GM12865 (cell line): Measurements from ENCODE around the gene MT1F.
"Not testable (repeated sequence)": the region's sequence is repeated elsewhere in the genome, so short reads cannot be mapped to it uniquely, and the experiment has no call there.

ENCODE experiments used
- DNase-seq: peaks from one replicate; pipeline ENCODE4 v3.0.0; 2010; ENCODE audit warnings: low read depth
- H3K4me3 ChIP-seq: 2 replicates; pipeline ENCODE4 v1.5.1; 2011; ENCODE audit warnings: mild to moderate bottlenecking, low read depth, low read length, control low read depth
- TF ChIP-seq, protein P1 (sequence below): IDR thresholded peaks from 2 replicates; pipeline ENCODE4 v1.5.1; 2011; ENCODE audit warnings: low read length, control low read depth, low read depth, inconsistent platforms; ENCODE audit not compliant: insufficient read depth; ENCODE audit errors: missing control alignments

The MT1F gene

DNA sequence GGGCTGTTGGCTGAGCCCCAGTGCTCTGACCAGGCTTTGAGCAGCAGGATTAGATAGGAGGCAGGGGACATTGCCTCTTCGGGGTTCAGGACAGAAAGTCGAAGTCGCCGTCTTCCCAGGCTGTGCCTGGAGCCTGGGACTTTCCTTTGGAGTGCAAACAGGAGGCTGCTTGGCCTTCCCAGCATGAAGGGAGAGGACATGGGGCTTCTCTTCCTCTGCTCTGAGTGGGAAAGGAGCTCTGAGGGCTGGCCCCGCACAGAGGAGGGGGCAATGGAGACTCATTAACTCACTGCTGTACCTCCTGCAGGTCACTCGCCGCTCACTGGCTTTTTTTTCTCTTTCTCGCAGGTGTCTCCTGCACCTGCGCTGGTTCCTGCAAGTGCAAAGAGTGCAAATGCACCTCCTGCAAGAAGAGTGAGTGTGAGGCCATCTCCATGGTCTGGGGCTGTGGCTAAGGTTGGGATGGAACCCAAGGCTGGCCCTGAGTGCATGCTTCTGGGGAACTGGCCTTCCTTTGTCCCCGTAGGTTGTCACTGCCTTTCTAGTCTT, 642 bp downstream of the MT1F start:
- TF ChIP-seq, protein P1, sequence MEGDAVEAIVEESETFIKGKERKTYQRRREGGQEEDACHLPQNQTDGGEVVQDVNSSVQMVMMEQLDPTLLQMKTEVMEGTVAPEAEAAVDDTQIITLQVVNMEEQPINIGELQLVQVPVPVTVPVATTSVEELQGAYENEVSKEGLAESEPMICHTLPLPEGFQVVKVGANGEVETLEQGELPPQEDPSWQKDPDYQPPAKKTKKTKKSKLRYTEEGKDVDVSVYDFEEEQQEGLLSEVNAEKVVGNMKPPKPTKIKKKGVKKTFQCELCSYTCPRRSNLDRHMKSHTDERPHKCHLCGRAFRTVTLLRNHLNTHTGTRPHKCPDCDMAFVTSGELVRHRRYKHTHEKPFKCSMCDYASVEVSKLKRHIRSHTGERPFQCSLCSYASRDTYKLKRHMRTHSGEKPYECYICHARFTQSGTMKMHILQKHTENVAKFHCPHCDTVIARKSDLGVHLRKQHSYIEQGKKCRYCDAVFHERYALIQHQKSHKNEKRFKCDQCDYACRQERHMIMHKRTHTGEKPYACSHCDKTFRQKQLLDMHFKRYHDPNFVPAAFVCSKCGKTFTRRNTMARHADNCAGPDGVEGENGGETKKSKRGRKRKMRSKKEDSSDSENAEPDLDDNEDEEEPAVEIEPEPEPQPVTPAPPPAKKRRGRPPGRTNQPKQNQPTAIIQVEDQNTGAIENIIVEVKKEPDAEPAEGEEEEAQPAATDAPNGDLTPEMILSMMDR = no peak
- DNase-seq = no peak
- H3K4me3 ChIP-seq = no peak overlapping the region

DNA sequence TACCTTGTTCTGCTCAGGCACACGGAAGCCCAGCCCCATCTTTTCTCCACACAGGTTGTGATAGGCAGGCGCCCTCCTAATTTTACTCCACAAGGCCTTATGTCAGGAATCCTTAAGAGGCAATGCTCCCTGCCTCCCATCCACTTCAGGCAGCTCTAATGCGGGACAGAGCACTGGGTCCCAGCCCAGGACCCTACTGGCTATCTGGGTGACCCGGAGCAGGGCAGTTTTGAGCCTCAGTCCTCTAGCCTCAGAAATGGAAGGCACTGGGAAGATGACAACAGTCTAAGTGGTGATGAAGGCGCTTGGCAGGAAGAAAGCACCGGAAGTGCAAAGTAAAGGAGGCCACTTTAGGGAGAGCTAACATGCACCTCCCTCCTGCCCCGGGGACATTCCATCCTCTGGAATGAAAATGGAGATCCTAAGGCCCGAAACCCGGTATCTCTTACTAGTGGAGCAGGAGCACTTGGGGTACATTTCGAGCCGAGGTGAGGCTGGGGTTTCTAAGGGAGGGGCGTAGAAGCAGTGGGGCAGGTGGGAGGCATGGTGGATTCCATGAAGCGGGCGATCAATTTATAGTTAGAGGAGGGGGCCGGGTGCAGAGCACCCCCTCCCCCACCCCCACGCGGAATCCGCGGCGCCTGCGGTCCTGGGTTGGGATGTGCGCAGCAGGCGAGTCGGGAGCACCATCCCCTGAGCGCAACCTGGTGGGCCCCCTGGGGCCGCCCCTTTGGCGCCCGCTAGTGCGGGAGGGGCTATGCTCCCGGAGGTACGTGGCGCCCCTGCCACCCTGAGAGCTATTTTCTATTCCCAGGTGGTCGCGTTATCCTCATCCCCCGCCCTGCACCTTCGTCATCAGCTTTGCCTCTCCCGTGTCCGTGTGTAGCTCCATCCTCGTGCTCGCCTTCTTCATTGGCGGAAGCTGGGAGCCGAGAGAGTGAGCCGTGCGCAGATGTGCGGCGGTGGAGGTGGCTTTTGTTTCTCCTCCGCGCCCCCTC, 4.9 kb downstream of the MT1F start:
- DNase-seq = no peak
- no peak overlapping the region for H3K4me3 ChIP-seq
- TF ChIP-seq, protein P1 = no peak

DNA sequence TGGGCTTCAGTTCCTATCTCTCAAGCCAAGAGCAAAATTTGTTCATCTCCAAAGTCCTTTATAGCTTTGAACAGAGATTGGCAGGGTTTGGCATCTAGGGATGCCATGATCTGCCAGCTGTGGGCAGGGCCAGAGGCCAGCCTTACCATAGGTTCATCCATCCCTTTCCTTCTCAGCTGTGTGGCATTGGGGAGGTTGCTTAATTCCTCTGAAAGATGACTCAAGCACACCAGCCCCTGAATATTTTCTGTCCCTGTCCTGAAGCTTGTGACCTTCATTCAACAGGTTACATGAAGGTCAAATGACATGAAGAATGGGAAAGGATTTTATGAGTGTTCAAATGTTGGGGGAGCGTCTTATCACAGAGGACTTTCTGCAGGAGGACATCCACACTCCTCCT, 6.7 kb downstream of the MT1F start:
- TF ChIP-seq, protein P1 = no peak
- no peak for DNase-seq
- H3K4me3 ChIP-seq = no peak overlapping the region

DNA sequence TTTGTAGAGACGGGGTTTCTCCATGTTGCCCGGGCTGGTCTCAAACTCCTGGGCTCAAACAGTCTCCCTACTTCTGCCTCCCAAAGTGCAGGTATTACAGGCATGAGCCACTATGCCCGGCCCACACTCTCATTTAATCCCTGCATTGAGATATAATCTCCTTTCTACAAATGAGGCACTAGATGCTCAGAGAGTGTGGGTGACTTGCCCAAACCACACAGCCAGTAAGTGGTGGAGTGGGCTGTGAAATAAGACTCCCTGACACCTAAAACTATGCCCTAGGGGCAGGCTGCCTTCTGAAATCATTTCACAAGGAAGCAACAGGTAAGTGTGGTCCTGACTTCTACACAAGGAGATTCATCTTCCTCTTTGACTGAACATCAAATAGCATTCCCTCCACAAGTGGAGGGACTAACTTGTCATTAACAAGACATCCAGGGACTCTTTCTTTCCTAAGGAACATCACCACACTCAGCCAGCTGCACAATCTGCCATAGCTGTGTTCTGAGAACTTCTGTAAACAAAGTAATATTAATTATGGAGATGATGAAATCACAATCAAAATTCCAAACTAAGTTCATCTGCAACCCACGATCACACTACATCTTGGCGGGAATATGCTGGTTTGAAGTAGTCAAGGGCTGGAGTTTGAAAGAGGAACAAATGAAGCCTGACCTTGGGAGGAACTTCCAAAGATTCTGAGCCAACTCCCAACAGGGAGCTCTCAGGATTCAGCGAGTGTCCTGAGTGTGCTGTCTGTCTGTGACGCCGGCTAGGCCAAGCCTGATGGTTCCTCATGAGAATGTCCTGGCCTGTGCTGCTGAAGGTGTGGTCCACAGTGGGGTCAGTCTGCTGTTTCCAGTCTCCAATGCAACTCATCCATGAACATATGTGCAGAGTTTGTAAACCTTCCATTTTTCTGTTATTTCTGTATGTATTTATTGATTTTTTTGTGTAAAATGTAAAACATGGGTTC, 7.8 kb downstream of the MT1F start:
- DNase-seq, H3K4me3 ChIP-seq: not testable (repeated sequence)

DNA sequence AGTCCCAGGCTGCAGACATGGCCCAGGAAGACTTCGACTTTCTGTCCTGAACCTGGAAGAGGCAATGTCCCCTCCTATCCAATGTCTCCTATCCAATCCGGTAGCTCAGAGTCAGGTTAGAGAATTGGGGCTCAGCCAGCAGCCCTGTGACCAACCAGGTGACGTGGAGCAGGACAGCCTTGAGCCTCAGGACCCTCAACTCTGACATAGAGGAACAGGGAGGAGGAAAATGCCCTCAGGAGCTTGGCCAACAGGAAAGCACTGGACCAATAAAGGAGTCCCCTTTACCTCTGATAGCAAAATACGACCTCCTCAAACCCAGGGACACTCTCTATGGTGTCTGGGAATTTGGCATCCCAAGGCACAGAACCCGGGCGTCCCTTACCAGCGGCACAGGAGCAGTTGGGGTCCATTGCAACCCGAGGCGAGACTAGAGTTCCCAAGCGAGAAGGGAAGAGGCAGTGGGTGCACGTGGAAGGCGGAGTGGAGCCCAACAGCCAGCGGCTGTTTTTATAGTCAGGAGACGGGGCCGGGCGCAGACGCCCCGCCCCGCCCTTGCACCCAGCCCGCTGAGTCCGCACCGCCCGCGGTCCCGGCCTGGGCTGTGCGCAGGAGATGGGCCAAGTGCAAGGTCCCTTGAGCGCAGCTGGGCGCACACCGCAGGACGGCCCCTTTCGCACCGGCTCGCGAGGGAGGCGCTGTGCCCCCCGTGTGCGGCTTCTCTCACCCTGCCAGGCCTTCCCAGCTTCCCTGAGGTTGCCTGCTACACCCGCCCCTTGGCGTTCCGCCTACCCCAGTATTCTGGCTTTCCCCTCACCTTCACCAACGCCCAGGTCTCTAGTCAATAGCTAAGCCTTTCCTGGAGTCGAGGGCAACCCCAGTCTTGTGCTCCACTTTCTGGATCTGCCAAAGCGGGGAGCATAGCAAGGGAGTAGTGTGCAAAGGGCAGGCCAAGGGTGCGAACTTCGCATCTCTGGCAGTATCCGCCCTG, 10.1 kb downstream of the MT1F start, which contains the start of gene MT1G:
TSS of gene MT1G (minus strand) at position 485 of the 991 bp plus-strand sequence. CDS start at position 413, 72 bp downstream.
- DNase-seq = no peak
- H3K4me3 ChIP-seq = no peak within 1 kb of the TSS
- TF ChIP-seq, protein P1 = no peak

DNA sequence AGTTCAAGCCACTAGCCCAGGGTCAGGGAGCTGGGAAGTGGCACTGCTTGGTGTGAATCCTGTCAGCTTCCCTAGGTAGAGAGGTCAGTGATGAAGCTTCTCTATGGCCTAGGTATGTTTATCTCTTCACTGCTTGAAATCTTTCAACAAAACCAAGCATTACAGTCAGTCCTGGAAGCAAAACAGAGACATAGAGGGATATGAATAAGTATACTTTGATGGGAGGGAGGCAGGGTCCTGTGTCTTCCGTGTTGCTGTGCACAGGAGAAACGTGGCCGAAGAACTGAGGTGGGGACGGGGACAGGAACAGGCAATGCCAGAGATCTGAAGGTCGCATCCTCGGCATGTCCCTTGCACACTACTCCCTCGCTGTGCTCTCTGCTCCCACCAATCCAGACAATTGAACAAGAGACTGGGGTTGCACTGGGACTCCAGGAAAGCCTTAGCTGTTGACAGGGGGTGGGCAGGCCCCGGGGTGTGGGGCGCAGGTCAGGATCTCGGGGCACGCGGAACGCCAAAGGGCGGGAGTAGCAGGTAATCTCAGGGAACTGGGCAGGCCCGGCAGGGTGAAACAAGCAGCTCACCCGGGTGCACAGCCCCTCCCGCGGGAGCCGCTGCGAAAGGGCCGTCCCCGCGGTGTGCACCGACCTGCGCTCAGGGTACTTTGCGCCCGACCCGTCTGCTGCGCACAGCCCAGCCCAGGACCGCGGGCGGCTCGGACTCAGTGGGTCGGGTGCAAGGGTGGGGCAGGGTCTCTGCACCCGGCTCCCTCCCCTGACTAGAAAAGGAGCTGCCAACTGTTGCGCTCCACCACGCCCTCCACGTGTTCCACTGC, 11.5 kb downstream of the MT1F start, which contains the start of gene MT1H:
TSS of gene MT1H (plus strand) at position 810 of the 835 bp plus-strand sequence. CDS start 71 bp downstream, outside the sequence.
- DNase-seq = no peak
- no peak within 1 kb of the TSS for H3K4me3 ChIP-seq
- TF ChIP-seq, protein P1 = no peak
